BJ (cell line): ENCODE results near the gene ECHDC3. TPM values are rescaled to one million over a fixed set of nuclear protein-coding genes. Genes with fewer than 3 reads are reported as not detected.

Experiments
- CTCF ChIA-PET: fragments of 350-600 bp; formaldehyde crosslinking; extraction: SDS; loops from one replicate; lab custom pipeline; 2021; ENCODE audit warnings: antibody characterized with exemption, inconsistent platforms; lab: Yijun Ruan, JAX
- POLR2A ChIA-PET: fragments of 300-600 bp; sonication (Branson Sonifier 250); formaldehyde crosslinking; extraction: SDS; loops from one replicate; lab custom pipeline; 2021; ENCODE audit warnings: antibody characterized with exemption; lab: Charles Lee
- DNase-seq: peaks from one replicate; pipeline ENCODE4 v3.0.0-alpha.2; 2011; ENCODE audit warnings: low read depth
- H3K27me3 ChIP-seq: 2 replicates; pipeline ENCODE4 v1.6.0; 2011; ENCODE audit warnings: low read length; ENCODE audit not compliant: control insufficient read depth, insufficient read depth
- H3K36me3 ChIP-seq: 2 replicates; pipeline ENCODE4 v1.5.1; 2011; ENCODE audit warnings: low read length; ENCODE audit not compliant: control insufficient read depth, insufficient read depth
- H3K4me3 ChIP-seq: 2 replicates; pipeline ENCODE4 v1.5.1; 2011; ENCODE audit warnings: low read depth, mild to moderate bottlenecking, control low read depth, low read length
- CTCF ChIP-seq: IDR thresholded peaks from 2 replicates; pipeline ENCODE4 v1.5.1; 2011; ENCODE audit warnings: low read depth, mild to moderate bottlenecking, control low read depth, inconsistent platforms, low read length, moderate library complexity; ENCODE audit not compliant: insufficient read depth
- polyA plus RNA-seq: library from polyadenylated mRNA; depleted of rRNA; stranded (reverse); fragments of >200 nt; gene quantifications from 2 replicates; pipeline ENCODE4 v1.2.3, GENCODE V29; 2011

ECHDC3 gene
- polyA plus RNA-seq, 1 experiment, result 13.4 TPM

DNA sequence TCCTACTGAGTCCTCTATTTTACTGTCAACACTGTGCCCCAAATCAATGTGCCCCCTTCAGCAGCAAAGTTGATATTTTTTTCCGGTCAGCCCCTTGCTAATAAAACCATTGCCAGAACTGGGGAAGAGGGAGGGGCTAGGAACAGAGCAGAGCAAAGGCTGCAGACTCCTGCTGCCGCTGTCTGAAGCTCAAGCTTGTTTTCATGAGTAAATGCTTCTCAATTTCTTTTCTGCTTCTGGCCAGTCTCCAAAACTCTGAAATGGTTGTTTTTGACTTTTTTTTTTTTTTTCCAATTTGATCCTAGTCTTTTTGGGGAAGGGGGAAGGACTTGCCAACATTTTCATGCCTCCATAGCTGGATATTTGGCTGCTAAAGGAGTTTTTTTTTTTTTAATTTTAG lies 54.3 kb downstream of the ECHDC3 start:
- H3K27me3 ChIP-seq, result no peaks in the 10 kb centered on the region
- DNase-seq, result no peak
- H3K36me3 ChIP-seq, result no peaks in the 10 kb centered on the region
- no peak overlapping the region for H3K4me3 ChIP-seq
- POLR2A ChIA-PET, result no interaction called here
- CTCF ChIA-PET, result interaction anchor here (0.7 to 1.4 kb wide), 4 partner anchors 15 to 190 kb away, joined by 3 to 6 read pairs (median 4); no protein-coding TSS in a partner anchor
- TF ChIP-seq CTCF, result no peak

DNA sequence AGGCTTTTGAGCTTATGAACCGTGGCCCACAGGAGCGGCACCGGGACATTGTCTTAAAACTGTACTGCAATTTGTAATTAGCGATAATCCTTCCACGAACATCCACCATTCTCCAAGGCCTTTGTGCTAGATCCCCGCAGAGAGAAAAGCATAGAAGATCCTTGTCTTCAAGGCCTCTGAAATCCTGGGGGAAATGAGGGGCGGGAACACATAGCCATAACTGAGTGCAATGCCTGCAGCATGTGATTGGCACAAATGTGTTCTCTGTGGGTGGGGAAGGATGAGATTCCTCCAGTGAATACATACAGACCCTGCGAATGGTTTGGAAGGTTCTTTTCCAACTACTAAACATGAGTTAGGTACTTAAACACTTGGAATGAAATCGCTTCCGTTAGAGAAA lies 55.1 kb downstream of the ECHDC3 start:
- no peaks in the 10 kb centered on the region for H3K36me3 ChIP-seq
- ChIA-PET POLR2A (no interaction called here), CTCF (interaction anchor here (1.2 to 1.8 kb wide), 3 partner anchors 23 to 189 kb away, joined by 3 to 6 read pairs (median 5); no protein-coding TSS in a partner anchor)
- H3K27me3 ChIP-seq, result no peaks in the 10 kb centered on the region
- no peak overlapping the region for H3K4me3 ChIP-seq
- no peak for DNase-seq
- no peak for TF ChIP-seq CTCF

DNA sequence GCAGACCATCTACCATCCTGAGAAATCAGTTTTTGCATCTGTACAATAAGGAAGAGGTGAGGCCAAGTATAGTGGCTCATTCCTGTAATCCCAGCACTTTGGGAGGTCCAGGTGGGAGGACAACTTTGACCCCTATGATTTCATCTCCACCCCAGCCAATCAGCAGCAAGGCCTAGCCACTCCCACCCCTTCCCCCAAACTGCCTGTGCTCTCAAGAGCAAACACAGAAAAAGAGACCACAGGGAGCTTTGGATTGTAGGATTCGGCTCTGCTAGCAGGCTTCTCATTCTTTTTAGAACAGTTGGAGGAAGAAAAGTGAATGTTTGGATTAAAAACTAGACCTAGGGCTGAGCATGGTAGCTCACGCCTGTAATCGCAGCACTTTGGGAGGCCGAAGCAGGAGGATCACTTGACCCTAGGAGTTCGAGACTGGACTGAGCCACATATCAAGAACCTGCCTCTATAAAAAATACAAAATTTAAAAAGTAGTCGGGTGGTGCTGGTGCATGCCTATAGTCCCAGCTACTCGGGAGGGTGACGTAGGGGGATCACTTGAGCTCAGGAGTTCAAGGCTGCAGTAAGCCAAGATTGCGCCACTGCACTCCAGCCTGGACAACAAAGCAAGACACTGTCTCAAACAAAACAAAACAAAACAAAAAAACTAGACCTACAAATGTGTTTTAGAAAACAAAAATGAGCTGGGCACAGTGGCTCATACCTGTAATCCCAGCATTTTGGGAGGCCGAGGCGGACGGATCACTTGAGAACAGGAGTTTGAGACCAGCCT lies 55.9 kb downstream of the ECHDC3 start:
- no peak for DNase-seq
- H3K36me3 ChIP-seq, result no peaks in the 10 kb centered on the region
- ChIA-PET POLR2A (no interaction called here), CTCF (interaction anchor here (1.3 to 1.8 kb wide), 3 partner anchors 8 to 189 kb away, joined by 3 to 5 read pairs (median 5); no protein-coding TSS in a partner anchor)
- H3K27me3 ChIP-seq, result no peaks in the 10 kb centered on the region
- no peak overlapping the region for H3K4me3 ChIP-seq
- no peak for TF ChIP-seq CTCF

GRCh38 chr10:11798845-11799735 lies 56.9 kb downstream of the ECHDC3 start:
- TF ChIP-seq CTCF, result no peak
- no peak for DNase-seq
- Histone ChIP-seq H3K4me3 (no peak overlapping the region), H3K27me3 (no peaks in the 10 kb centered on the region), H3K36me3 (no peaks in the 10 kb centered on the region)
- ChIA-PET CTCF (interaction anchor here (0.9 to 1.8 kb wide), 5 partner anchors 9 to 187 kb away, joined by 3 to 5 read pairs (median 4); no protein-coding TSS in a partner anchor), POLR2A (no interaction called here)

DNA sequence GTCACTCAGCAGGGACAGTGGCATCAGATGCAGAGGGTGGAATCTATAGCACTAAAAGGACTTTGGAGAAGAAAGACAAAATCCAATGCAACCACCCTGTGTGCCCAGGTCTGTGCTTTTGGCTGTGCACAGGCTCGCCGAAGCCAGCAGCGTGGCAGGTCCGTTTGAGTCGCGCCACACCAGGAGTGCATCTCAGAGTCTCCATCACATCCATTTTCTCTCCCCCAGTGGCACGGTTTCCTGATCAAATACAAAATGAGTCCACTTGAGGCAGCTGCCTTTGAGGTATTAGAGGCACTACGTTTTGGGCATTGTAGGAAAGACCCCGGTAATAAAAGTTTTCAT lies 57.5 kb downstream of the ECHDC3 start:
- no peak for DNase-seq
- H3K27me3 ChIP-seq, result no peaks in the 10 kb centered on the region
- ChIA-PET POLR2A (no interaction called here), CTCF (interaction anchor here (0.9 to 1.6 kb wide), 3 partner anchors 9 to 187 kb away, joined by 3 to 5 read pairs (median 4); no protein-coding TSS in a partner anchor)
- H3K4me3 ChIP-seq, result no peak overlapping the region
- TF ChIP-seq CTCF, result no peak
- no peaks in the 10 kb centered on the region for H3K36me3 ChIP-seq
